GM12878 (cell line): ENCODE data around the gene WBP4. TPM values are rescaled to one million over a fixed set of nuclear protein-coding genes. Genes with fewer than 3 reads are reported as not detected.
"Not testable (repeated sequence)": the region's sequence is repeated elsewhere in the genome, so short reads cannot be mapped to it uniquely, and the experiment has no call there.

Experiments used
- ATAC-seq: fragments of 200-7000 bp; cut with Tn5 transposase; 3 replicates; pipeline ENCODE4 v1.9.1; 2020; ENCODE audit warnings: mild to moderate bottlenecking, moderate library complexity
- BruUV-seq: library from RNA; stranded (reverse); fragments of 400-500 nt; replicated peaks from 2 replicates; lab custom pipeline; 2021; lab: Mats Ljungman, UMichigan
- CTCF ChIA-PET: fragments of 300-600 bp; sonication (Branson Sonifier 250); formaldehyde crosslinking; extraction: SDS; loops from one replicate; lab custom pipeline; 2021; ENCODE audit warnings: inconsistent platforms; lab: Yijun Ruan, JAX
- POLR2A ChIA-PET: fragments of 350-600 bp; formaldehyde crosslinking; extraction: SDS; loops from one replicate; lab custom pipeline; 2021; ENCODE audit warnings: inconsistent platforms; lab: Charles Lee
- RAD21 ChIA-PET: fragments of 300-600 bp; sonication (Branson Sonifier 250); formaldehyde crosslinking; loops from one replicate; lab custom pipeline; 2023; ENCODE audit warnings: antibody characterized with exemption; ENCODE audit not compliant: unreplicated experiment; lab: Charles Lee
- SMC1A ChIA-PET: fragments of 300-600 bp; sonication (Branson Sonifier 250); formaldehyde crosslinking; loops from one replicate; lab custom pipeline; 2023; ENCODE audit not compliant: unreplicated experiment, uncharacterized antibody; lab: Charles Lee
- DNase-seq: peaks from one replicate; pipeline ENCODE4 v3.0.0-alpha.2; 2011; ENCODE audit warnings: low read depth, low spot score
- FAIRE-seq: peaks from 3 replicates; lab custom pipeline; 2011; peaks lifted over from hg19 to GRCh38; lab: Jason Lieb, UNC
- H2AFZ ChIP-seq: 2 replicates; pipeline ENCODE4 v1.6.0; 2011; ENCODE audit warnings: low read depth, low read length, control low read depth; ENCODE audit not compliant: control insufficient read depth
- H3K27ac ChIP-seq: 2 replicates; pipeline ENCODE4 v1.5.1; 2011; ENCODE audit warnings: control low read depth; ENCODE audit not compliant: control insufficient read depth, insufficient read depth
- H3K27me3 ChIP-seq, 2 experiments: replicated peaks in 1 of 2; 2 replicates each; pipeline versions ENCODE4 v1.6.0 to v1.6.1; 2011; ENCODE audit warnings: low read length in 1 of 2; ENCODE audit not compliant: control insufficient read depth in 2 of 2, insufficient read depth in 2 of 2
- H3K36me3 ChIP-seq, 2 experiments: 2 replicates each; pipeline ENCODE4 v1.5.1; 2011; ENCODE audit warnings: low read length in 1 of 2; ENCODE audit not compliant: control insufficient read depth in 2 of 2, insufficient read depth in 2 of 2
- H3K4me1 ChIP-seq: 2 replicates; pipeline ENCODE4 v1.6.1; 2011; ENCODE audit warnings: mild to moderate bottlenecking, low read length, moderate library complexity, mixed read lengths; ENCODE audit not compliant: control insufficient read depth, insufficient read depth
- H3K4me2 ChIP-seq: 2 replicates; pipeline ENCODE4 v1.6.0; 2011; ENCODE audit warnings: control low read depth; ENCODE audit not compliant: control insufficient read depth, insufficient read depth
- H3K4me3 ChIP-seq: fragments of 200-600 bp; sonication (generic); 2 replicates; pipeline ENCODE4 v1.5.1; 2016
- H3K79me2 ChIP-seq: 2 replicates; pipeline ENCODE4 v1.6.0; 2011; ENCODE audit warnings: low read length; ENCODE audit not compliant: control insufficient read depth, insufficient read depth
- H3K9ac ChIP-seq: 2 replicates; pipeline ENCODE4 v1.8.0; 2011; ENCODE audit warnings: low read length, control low read depth, mixed read lengths; ENCODE audit not compliant: control insufficient read depth, insufficient read depth
- H3K9me3 ChIP-seq: replicated peaks from 3 replicates; pipeline ENCODE4 v1.5.1; 2011; ENCODE audit warnings: mild to moderate bottlenecking, low read length; ENCODE audit not compliant: control insufficient read depth, insufficient read depth
- H4K20me1 ChIP-seq: 2 replicates; pipeline ENCODE4 v1.6.0; 2011; ENCODE audit not compliant: control insufficient read depth, insufficient read depth
- NFIC ChIP-seq: IDR thresholded peaks from 2 replicates; pipeline ENCODE4 v1.6.1; 2012; ENCODE audit warnings: low read depth, mild to moderate bottlenecking, inconsistent platforms, low read length, moderate library complexity
- ZBTB33 ChIP-seq: fragments of 450-650 bp; IDR thresholded peaks from 2 replicates; pipeline ENCODE4 v1.6.1; 2017; ENCODE audit warnings: mild to moderate bottlenecking
- WGBS: methylation state at CpG from one replicate; pipeline ENCODE4 v1.1.6; 2016; ENCODE audit warnings: low lambda C conversion rate; ENCODE audit not compliant: insufficient replicate concordance, insufficient coverage; ENCODE audit errors: missing lambda C conversion rate; 5-methylcytosine and 5-hydroxymethylcytosine counted together
- in situ Hi-C: fragments of 300-500 bp; cut with MboI; formaldehyde crosslinking; loops from 9 replicates; pipeline ENCODE4 v1.14.3; 2018; ENCODE audit warnings: mixed read lengths
- intact Hi-C: fragments of 100-400 bp; cut with micrococcal nuclease; formaldehyde crosslinking; loops from one replicate; pipeline ENCODE4 v1.14.2; 2022; ENCODE audit not compliant: unreplicated experiment
- polyA plus RNA-seq, 11 experiments: library from polyadenylated mRNA; depleted of rRNA in 4 of 11; unstranded in 6 of 11; stranded (reverse) in 5 of 11; fragments of >200 nt; fragmentation: Nextera tagmentation in 4 of 11; fragmentation: Illumina TruSeq in 1 of 11; extraction: Ambion mirVana in 4 of 11; extraction: Trizol in 1 of 11; gene quantifications; 1 replicate in 1 of 11; 2 replicates in 10 of 11; pipeline versions ENCODE4 v1.2.1 to v1.2.3, GENCODE V29; 2011 to 2016; ENCODE audit warnings: inconsistent platforms in 2 of 11, missing spikeins in 2 of 11, low read depth in 1 of 11
- total RNA-seq, 4 experiments: library from RNA; depleted of rRNA in 3 of 4; stranded (reverse); fragments of >200 nt in 3 of 4; fragmentation: Illumina TruSeq in 1 of 4; extraction: Trizol in 1 of 4; gene quantifications; 2 replicates each; pipeline versions ENCODE4 v1.2.1 to v1.2.3, GENCODE V29; 2013 to 2021
- TF ChIP-seq, protein P1 (sequence below): fragments of 450-650 bp; IDR thresholded peaks from 2 replicates; pipeline ENCODE4 v1.6.1; 2018; ENCODE audit warnings: borderline replicate concordance, mild to moderate bottlenecking; ENCODE audit not compliant: partially characterized antibody

Gene WBP4
- total and polyA plus RNA-seq, 10 of the 15 experiments (the other 5 are each of a cell fraction or from before 2014, with no cell fraction given) = 7.4 to 21.6 (median 14.2) TPM

GRCh38 chr13:41127701-41128100, 66.4 kb downstream of the WBP4 start (continued):
- TF ChIP-seq, protein P1, sequence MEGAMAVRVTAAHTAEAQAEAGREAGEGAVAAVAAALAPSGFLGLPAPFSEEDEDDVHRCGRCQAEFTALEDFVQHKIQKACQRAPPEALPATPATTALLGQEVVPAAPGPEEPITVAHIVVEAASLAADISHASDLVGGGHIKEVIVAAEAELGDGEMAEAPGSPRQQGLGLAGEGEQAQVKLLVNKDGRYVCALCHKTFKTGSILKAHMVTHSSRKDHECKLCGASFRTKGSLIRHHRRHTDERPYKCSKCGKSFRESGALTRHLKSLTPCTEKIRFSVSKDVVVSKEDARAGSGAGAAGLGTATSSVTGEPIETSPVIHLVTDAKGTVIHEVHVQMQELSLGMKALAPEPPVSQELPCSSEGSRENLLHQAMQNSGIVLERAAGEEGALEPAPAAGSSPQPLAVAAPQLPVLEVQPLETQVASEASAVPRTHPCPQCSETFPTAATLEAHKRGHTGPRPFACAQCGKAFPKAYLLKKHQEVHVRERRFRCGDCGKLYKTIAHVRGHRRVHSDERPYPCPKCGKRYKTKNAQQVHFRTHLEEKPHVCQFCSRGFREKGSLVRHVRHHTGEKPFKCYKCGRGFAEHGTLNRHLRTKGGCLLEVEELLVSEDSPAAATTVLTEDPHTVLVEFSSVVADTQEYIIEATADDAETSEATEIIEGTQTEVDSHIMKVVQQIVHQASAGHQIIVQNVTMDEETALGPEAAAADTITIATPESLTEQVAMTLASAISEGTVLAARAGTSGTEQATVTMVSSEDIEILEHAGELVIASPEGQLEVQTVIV = no peak

DNA sequence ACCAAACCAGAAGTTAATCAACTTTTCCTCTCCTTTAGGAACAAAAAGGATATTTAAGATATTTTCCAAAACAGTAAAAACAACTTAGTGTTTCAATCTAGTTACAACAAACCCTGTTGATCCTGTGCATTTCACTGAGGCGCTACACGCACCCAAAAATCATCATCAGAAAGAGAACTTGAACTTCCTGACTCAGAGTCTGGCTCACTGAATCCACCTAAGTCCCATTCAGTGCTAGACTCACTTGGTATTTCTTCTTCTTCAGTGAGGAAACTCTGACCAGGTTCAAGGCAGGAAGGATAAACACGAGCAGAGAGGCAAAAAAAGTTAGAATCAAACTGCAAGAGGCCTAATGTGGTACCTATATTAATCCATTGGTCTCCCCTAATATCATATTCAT, 69.0 kb downstream of the WBP4 start:
- intact Hi-C loops = loop anchor here (5.0 to 10.0 kb wide), 2 partner anchors 156 to 182 kb away; partner anchors contain the start of gene NAA16
- peak overlapping the region; percentile 24; the same call in 1 of the 2 replicates for H3K9ac ChIP-seq
- POLR2A ChIA-PET = no interaction called here
- H4K20me1 ChIP-seq = no peaks in the 10 kb centered on the region
- no peaks in the 10 kb centered on the region for H3K27me3 ChIP-seq
- no TSS peak for BruUV-seq
- no peaks in the 10 kb centered on the region for H3K9me3 ChIP-seq
- DNase-seq = no peak
- peak overlapping the region; percentile 97 for H3K4me2 ChIP-seq
- 79% methylated on average over 3 of the region's 3 CpGs for WGBS
- TF ChIP-seq ZBTB33 (peak; percentile 39; the same call in 1 of the 2 replicates), NFIC (no peak)
- RAD21 ChIA-PET = no interaction called here
- peaks cover 8% of the 10 kb centered on the region for H3K4me1 ChIP-seq
- no peak overlapping the region for H3K27ac ChIP-seq
- H3K36me3 ChIP-seq = no peaks in the 10 kb centered on the region; a peak in 1 of 4 replicates
- H3K4me3 ChIP-seq = peak overlapping the region; percentile 67
- FAIRE-seq = peak; percentile 13
- SMC1A ChIA-PET = no interaction called here
- peak; percentile 10; the same call in 2 of the 3 replicates for ATAC-seq
- peaks cover 37% of the 10 kb centered on the region for H3K79me2 ChIP-seq
- H2AFZ ChIP-seq = peak overlapping the region; percentile 40
- CTCF ChIA-PET = no interaction called here
- in situ Hi-C loops = loop anchor here (5.0 kb wide), 1 partner anchor 62 kb away; the partner anchor contains the start of gene KBTBD7

DNA sequence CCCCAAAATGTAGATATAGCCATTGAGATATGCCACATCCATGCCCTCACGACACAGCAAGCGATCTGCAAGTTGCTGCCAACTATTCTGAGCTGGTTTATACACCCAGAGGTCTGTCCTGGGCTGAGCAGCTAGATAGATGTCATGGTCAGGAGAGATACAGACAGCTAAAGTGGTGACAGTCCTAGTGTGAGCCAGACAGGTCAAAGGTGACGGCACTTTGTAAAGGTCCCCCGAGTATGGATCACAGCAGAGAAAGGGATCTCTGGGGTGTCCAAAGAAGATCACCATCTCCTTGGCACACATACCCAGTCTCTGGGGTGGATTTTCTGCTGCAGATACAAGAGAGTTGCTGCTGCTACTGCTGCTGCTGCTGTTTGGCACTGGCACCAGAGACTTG, 69.9 kb downstream of the WBP4 start:
- RAD21 ChIA-PET, H3K27me3 ChIP-seq, H2AFZ ChIP-seq, DNase-seq, BruUV-seq, H3K4me1 ChIP-seq, H3K36me3 ChIP-seq, SMC1A ChIA-PET, H4K20me1 ChIP-seq, H3K27ac ChIP-seq, H3K9me3 ChIP-seq, H3K9ac ChIP-seq: not testable (repeated sequence)
- CTCF ChIA-PET = interaction anchor here (0.5 kb wide), 1 partner anchor 138 kb away, joined by 3 read pairs; no protein-coding TSS in a partner anchor
- FAIRE-seq (peak; percentile 62), ATAC-seq (peak; percentile 13)
- POLR2A ChIA-PET = interaction anchor here (1.0 kb wide), 1 partner anchor 67 kb away, joined by 3 read pairs; no protein-coding TSS in a partner anchor
- intact Hi-C loops (loop anchor here (5.0 to 10.0 kb wide), 2 partner anchors 156 to 181 kb away; partner anchors contain the start of gene NAA16), in situ Hi-C loops (loop anchor here (5.0 kb wide), 1 partner anchor 61 kb away; the partner anchor contains the start of gene KBTBD7)
- 98% methylated on average over 4 of the region's 4 CpGs for WGBS
- peak overlapping the region; percentile 97 for H3K4me2 ChIP-seq
- H3K4me3 ChIP-seq = peak overlapping the region; percentile 67; the same call in 1 of the 2 replicates
- H3K79me2 ChIP-seq = peaks cover 37% of the 10 kb centered on the region
